OCI-LY1 (cell line): ENCODE measurements around the gene CRHBP.

Experiments
- H2AFZ ChIP-seq: fragments of 200-600 bp; sonication (generic), shearing (Covaris generic); 2 replicates; pipeline ENCODE4 v1.6.0; 2014; ENCODE audit warnings: antibody characterized with exemption, mild to moderate bottlenecking, low read length
- H3F3A ChIP-seq: fragments of 200-600 bp; sonication (generic), shearing (Covaris generic); 2 replicates; pipeline ENCODE4 v1.6.0; 2014; ENCODE audit warnings: mild to moderate bottlenecking, antibody characterized with exemption, low read length, moderate library complexity; ENCODE audit not compliant: insufficient read depth
- H3K27ac ChIP-seq: fragments of 200-600 bp; sonication (generic); 2 replicates; pipeline ENCODE4 v1.5.1; 2014; ENCODE audit warnings: low read length, mixed run types, mild to moderate bottlenecking, low read depth; ENCODE audit not compliant: poor library complexity, severe bottlenecking
- H3K27me3 ChIP-seq: fragments of 200-600 bp; sonication (generic); 2 replicates; pipeline ENCODE4 v1.6.0; 2014; ENCODE audit warnings: antibody characterized with exemption, mild to moderate bottlenecking, low read length, moderate library complexity; ENCODE audit not compliant: insufficient read depth
- H3K36me3 ChIP-seq: fragments of 200-600 bp; sonication (generic); 2 replicates; pipeline ENCODE4 v1.6.1; 2014; ENCODE audit warnings: mild to moderate bottlenecking, antibody characterized with exemption, low read length, moderate library complexity, mixed read lengths; ENCODE audit not compliant: insufficient read depth
- H3K4me1 ChIP-seq: fragments of 200-600 bp; sonication (generic); 2 replicates; pipeline ENCODE4 v1.5.1; 2014; ENCODE audit warnings: mild to moderate bottlenecking, low read length, moderate library complexity; ENCODE audit not compliant: insufficient read depth, severe bottlenecking
- H3K4me2 ChIP-seq: fragments of 200-600 bp; sonication (generic), shearing (Covaris generic); 2 replicates; pipeline ENCODE4 v1.6.1; 2014; ENCODE audit warnings: low read length
- H3K4me3 ChIP-seq: fragments of 200-600 bp; sonication (generic); 2 replicates; pipeline ENCODE4 v1.5.1; 2014; ENCODE audit warnings: low read length, low read depth, mild to moderate bottlenecking, mixed read lengths; ENCODE audit not compliant: poor library complexity, severe bottlenecking
- H3K79me2 ChIP-seq: fragments of 200-600 bp; shearing (Covaris generic); 2 replicates; pipeline ENCODE4 v1.6.1; 2016; ENCODE audit warnings: mixed run types, low read length, mixed read lengths; ENCODE audit not compliant: insufficient read depth
- H3K9ac ChIP-seq: fragments of 200-600 bp; sonication (generic), shearing (Covaris generic); 2 replicates; pipeline ENCODE4 v1.6.1; 2014; ENCODE audit warnings: mild to moderate bottlenecking, low read length, mixed read lengths
- H3K9me2 ChIP-seq: fragments of 200-600 bp; sonication (generic), shearing (Covaris generic); 2 replicates; pipeline ENCODE4 v1.6.1; 2014; ENCODE audit warnings: low read depth, mild to moderate bottlenecking, low read length, mixed read lengths
- H3K9me3 ChIP-seq: fragments of 200-600 bp; shearing (Covaris generic); 2 replicates; pipeline ENCODE4 v1.6.1; 2014; ENCODE audit warnings: low read length, mixed read lengths
- H4K20me1 ChIP-seq: fragments of 200-600 bp; sonication (generic), shearing (Covaris generic); 2 replicates; pipeline ENCODE4 v1.6.0; 2016; ENCODE audit warnings: mild to moderate bottlenecking, low read length; ENCODE audit not compliant: insufficient read depth
- CTCF ChIP-seq: fragments of 200-600 bp; sonication (generic), shearing (Covaris generic); IDR thresholded peaks from 2 replicates; pipeline ENCODE4 v1.5.1; 2017; ENCODE audit warnings: mild to moderate bottlenecking, antibody characterized with exemption, low read length, moderate library complexity, mixed read lengths
- EZH2 ChIP-seq: fragments of 200-600 bp; sonication (generic), shearing (Covaris generic); IDR thresholded peaks from 2 replicates; pipeline ENCODE4 v1.8.0; 2017; ENCODE audit warnings: borderline replicate concordance, mixed run types, mild to moderate bottlenecking, antibody characterized with exemption, low read length, moderate library complexity, mixed read lengths

Gene CRHBP

DNA sequence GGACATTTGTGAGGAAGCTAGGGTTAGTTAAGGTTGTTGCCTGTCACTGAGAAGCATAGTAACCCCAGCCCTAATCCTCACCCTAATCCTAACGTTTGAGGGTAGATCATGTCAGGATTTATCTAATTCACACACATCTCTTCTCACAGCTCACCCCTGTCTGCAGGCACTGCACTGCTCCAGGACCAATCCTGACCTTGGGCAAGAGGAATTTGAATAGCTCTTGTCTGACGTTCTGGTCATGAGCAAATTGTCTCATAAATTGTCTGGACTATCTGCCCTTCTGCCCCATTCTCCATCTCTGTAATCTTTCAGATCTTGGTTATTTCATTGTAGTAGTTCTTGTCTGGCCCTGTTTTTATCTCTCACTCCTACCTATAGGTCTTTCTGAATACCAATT is 18.7 kb downstream of the CRHBP start:
- Histone ChIP-seq H3K9me2 (no peaks in the 10 kb centered on the region), H2AFZ (no peak overlapping the region), H3K27ac (no peak overlapping the region), H3K79me2 (no peaks in the 10 kb centered on the region), H3K4me3 (no peak overlapping the region), H3F3A (no peaks in the 10 kb centered on the region), H3K9ac (no peak overlapping the region), H3K36me3 (peaks cover 35% of the 10 kb centered on the region), H3K27me3 (no peaks in the 10 kb centered on the region), H3K4me1 (peaks cover 9% of the 10 kb centered on the region), H3K4me2 (no peak overlapping the region), H3K9me3 (no peaks in the 10 kb centered on the region; the same call in 1 of the 2 replicates), H4K20me1 (no peaks in the 10 kb centered on the region)
- TF ChIP-seq EZH2 (no peak), CTCF (no peak)

DNA sequence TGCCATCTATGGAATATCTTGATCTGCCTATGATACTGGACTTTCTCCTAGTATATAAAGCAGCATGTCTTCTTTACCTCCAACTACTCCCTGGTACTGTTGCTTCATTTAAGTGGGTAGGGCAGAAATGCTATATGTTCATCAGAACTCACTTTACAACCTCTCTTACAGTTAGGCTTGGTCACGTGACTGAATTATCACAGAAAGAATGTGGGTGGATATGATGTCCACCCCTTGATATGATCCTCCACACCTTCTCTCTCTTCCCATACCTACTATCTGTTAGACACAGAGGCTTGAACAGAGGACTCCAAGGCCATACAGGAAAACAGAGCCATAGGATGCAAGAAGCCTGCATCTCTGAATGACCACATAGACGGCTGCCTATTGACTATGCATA is 19.8 kb downstream of the CRHBP start:
- H3K9me2 ChIP-seq: no peaks in the 10 kb centered on the region
- H3K4me1 ChIP-seq: peaks cover 9% of the 10 kb centered on the region
- no peak overlapping the region for H3K4me3 ChIP-seq
- no peaks in the 10 kb centered on the region for H3F3A ChIP-seq
- no peak overlapping the region for H3K27ac ChIP-seq
- no peak overlapping the region for H2AFZ ChIP-seq
- H3K9me3 ChIP-seq: no peaks in the 10 kb centered on the region; the same call in 1 of the 2 replicates
- no peaks in the 10 kb centered on the region for H3K79me2 ChIP-seq
- H3K4me2 ChIP-seq: no peak overlapping the region
- no peaks in the 10 kb centered on the region for H4K20me1 ChIP-seq
- no peak for TF ChIP-seq CTCF
- no peak for TF ChIP-seq EZH2
- peaks cover 44% of the 10 kb centered on the region for H3K36me3 ChIP-seq
- H3K27me3 ChIP-seq: no peaks in the 10 kb centered on the region
- H3K9ac ChIP-seq: no peak overlapping the region

DNA sequence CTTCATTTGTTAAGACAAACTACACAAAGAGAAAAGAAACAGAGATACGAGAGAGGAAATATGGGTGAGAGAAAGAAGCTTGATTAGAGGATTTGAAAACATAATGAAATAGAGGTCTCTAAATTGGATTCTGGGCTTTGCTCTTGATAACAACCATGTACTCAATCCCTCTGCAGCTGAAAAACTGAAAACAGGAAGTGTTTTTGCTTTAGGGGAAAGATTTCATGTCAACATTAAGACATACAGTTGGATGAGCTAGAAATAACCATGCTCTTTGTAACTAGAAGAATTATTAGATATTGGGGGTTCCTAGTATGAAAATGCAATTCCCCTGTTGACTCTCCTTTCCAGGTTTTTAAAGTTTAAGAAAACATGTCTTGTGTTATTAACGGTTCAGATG is 21.9 kb downstream of the CRHBP start:
- H3K27me3 ChIP-seq: no peaks in the 10 kb centered on the region

More for the DNA sequence above, 21.9 kb downstream of the CRHBP start:
- Histone ChIP-seq H3K4me1 (peaks cover 9% of the 10 kb centered on the region), H3K9ac (no peak overlapping the region), H2AFZ (no peak overlapping the region), H3F3A (no peaks in the 10 kb centered on the region), H3K4me3 (no peak overlapping the region), H4K20me1 (no peaks in the 10 kb centered on the region), H3K9me2 (no peaks in the 10 kb centered on the region), H3K79me2 (no peaks in the 10 kb centered on the region), H3K36me3 (peaks cover 44% of the 10 kb centered on the region), H3K27ac (peak overlapping the region; percentile 30), H3K9me3 (no peaks in the 10 kb centered on the region; the same call in 1 of the 2 replicates), H3K4me2 (peak overlapping the region; percentile 21; the same call in 1 of the 2 replicates)
- TF ChIP-seq EZH2 (no peak), CTCF (no peak)
